UCSD-AML1 (cell line): ENCODE data around the gene EFNA2.
"Not testable (repeated sequence)": the region's sequence is repeated elsewhere in the genome, so short reads cannot be mapped to it uniquely, and the experiment has no call there.

Experiments used
- DNase-seq: peaks from one replicate; lab custom pipeline; 2025; ENCODE audit not compliant: unreplicated experiment; lab: John Stamatoyannopoulos, UW

Gene EFNA2

DNA sequence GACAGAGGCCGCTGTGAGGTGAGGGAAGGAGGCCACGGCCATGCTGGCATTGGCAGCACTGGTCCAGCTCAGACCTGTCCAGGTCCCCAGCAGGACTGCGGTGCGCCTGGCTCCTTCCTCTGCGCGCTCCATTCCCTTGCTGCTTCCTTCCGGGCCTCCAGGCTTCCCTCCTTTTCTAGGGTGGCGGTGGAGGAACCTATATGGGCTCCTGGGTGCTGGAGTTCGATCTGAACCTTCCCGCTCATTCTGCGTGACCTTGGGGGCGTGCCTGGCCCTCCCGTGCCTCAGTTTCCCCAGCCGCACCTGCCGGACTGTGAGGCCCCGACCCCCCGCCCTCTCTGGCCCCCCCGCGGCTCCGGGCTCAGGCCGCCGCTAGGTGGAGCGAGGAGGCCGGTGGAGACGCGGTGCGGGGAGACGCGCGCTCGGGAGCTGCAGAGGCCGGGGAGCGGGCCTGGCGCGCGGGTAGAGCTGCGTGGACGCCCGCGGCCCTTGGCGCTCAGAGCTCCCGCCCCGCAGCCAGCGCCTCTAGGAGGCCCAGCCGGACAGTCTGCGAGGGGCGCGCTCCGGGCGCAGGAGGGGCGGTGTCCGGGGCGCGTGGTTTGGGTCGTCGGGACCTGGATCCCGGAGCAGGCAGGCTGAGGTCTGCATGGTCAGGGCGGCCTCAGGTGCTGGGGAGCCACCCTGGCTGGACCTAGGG is 29.9 kb downstream of the EFNA2 start:
- peak; percentile 61 for DNase-seq

DNA sequence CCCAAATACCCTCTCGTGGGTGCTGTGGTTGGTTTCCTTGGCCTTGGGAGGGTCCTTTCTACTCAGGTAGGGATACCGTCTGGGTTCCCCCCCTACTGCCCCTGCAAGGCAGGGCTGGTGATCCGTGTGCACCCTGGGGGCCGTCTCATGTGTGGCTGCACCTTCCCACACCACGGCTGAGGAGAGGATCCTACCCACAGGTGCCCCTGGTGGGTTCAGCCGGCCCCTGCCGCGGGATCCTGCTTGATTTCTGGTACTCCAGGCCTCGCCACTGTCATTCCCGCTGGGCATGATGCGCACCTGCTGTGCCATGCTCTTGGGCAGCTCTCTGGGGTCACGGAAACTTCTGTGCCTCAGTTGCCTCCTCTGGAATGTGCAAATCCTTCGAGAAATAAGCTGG is 30.8 kb downstream of the EFNA2 start:
- no peak for DNase-seq

- DNase-seq, result no peak
Measured at GRCh38 chr19:1317274-1318003, 31.8 kb downstream of the EFNA2 start.

- no peak for DNase-seq
Measured at GRCh38 chr19:1318678-1319471, 33.2 kb downstream of the EFNA2 start.

GRCh38 chr19:1320282-1320650 is 34.6 kb downstream of the EFNA2 start:
- DNase-seq, result not testable (repeated sequence)

DNA sequence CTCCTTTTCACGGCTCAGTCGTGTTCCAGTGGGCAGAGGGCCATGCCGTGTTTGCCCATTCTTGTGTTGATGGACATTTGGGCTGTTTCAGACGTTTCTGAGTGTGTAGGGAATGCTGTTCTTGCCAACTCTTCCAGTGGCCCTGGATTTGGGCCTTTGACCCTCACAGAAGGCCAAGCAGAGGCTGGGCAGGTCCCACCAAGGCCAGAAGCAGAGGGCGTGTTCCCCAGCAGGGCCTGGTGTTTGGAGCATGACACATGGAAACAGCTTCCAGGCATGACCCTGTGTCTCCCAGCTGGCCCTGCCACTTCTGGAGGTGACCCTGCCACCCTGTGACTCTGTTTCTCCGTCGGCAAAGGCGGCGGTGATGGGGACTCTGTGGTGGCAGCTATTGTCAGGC is 35.9 kb downstream of the EFNA2 start:
- DNase-seq, result no peak

DNA sequence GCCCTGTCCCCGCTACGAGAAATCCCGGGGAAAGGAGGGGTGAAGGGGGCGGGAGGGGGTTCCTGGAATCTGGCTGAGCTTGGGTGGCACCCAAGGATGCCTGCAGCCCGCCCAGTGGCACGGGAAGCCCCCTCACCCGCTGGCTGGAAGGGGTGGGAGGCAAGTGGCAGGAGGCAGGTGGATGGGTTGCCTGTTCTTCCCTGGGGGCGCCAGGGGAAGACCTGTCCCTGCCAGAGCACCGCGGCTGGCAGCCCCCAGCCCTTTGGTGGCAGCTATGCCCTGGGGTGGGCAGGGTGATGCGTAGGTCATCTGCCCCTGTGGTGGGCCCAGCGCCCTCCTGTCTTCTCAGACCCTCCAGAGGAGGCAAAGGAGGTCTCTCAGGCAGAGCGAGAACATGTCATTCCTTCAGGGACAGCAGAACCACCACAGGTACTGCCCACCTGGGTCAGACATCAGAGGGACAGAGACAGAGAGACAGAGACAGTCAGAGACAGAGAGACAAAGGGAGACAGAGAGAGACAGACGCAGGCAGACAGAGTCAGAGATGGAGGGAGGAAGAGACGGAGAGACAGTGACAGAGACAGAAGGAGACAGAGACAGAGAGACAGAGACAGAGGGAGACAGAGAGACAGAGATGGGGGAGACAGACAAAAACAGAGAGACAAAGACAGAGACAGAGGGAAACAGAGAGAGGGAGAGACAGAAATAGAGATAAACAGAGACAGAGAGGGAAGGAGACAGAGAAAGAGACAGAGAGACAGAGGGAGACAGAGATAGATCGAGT is 36.7 kb downstream of the EFNA2 start:
- no peak for DNase-seq

DNA sequence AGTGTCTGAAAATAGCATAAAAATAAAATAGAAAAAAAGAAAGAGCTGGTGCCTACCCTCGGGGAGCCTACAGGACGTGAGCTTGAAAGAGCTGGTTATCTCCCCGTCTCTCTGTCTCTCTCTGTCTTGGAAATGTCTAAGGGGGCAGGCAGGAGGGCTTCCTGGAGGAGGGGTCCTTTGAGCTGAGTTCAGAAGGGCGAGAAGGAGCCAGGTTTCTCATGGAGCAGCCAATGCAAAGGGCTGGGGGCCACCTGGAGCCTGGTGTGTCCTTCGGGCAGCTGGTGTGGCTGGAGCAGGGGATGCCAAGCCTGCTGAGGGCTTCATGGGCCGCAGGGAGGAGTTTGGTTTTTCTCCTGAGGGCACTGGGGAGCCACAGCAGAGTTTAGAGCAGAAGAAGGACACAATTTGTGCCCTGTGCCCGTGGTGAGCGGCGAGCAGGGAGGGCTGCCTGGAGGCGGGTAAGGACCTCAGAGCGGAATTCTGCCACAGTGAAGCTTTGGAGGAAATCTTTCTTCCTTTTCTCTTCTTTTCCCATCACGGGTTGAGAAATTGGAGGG is 38.7 kb downstream of the EFNA2 start:
- DNase-seq, result no peak

DNA sequence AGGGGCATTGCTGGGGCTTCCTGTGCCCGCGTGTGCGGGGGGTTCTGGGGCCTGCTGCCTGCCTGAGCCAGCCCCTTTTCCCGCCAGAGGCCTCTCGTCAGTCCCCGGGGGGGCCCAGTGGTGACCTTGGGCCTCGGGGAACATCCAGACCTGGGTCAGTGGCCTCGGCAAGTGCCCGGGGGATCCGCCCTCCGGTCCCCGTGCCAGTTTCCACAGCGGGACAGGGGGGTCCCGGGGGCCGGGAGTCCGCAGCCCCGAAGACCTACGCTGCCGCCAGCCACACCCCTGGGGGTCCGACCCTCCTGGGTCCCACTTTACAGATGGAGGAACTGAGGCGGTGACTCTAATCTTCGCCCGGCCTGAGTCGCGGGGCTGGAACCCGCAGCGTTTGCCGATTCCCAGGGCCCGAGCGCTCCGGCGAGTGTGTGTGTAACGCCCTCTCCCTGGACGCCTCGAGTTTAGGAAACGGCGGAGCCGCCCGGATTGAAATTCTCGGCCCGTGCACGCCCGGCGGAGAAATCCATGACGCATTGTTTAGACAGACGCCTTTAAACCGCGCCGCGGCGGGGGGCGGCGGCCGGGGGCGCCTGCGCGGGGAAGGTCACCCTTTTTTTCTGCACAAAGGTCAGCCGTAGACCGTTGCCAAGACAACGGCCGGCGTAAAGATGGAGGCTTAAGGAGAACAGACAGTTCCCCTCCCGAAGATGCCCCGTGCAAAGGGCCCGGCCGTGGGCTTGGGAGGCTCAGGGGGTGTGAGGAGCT is 39.3 kb downstream of the EFNA2 start:
- DNase-seq, result no peak

DNA sequence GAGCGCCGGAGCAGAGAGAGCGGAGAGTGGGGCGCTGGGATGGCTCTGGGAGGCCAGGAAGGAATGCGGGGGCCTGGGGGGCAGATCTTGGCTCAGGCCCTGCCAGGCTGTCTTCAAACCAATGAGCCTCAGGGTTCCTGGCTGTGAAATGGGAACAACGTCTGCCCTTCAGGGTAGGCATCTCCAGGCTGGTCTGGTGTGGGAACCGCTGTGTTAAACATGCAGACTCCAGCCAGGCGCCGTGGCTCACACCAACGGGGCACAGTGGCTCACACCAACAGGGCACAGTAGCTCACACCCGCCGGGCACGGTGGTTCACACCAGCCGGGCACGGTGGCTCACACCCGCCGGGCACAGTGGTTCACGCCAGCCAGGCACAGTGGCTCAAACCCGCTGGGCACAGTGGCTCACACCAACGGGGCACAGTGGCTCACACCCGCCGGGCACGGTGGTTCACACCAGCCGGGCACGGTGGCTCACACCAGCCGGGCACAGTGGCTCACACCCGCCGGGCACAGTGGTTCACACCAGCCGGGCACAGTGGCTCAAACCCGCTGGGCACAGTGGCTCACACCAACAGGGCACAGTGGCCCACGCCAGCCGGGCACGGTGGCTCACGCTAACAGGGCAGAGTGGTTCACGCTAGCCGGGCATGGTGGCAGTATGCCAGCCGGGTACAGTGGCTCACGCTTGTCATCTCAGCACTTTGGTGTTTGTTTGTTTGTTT is 40.1 kb downstream of the EFNA2 start:
- no peak for DNase-seq

DNA sequence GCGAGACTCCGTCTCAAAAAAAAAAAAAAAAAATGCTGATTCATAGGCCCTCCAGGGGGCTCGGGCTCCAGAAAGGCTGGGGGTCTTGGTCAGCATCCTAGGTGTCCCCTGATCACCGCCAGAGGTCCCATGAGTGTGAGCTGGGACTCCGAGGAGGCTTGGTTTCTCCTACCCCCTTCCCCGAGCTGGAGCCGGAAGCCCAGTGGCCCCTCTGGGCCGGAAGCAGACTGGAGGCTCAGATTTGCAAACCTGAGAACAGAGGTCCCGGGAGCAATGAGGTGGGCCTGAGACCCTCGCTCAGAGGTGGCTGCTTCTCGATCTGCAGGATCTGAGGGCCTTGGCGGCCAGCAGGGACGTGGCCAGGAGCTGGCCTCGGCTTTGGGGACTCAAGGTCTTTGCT is 41.5 kb downstream of the EFNA2 start:
- no peak for DNase-seq

GRCh38 chr19:1332208-1332607 is 46.5 kb downstream of the EFNA2 start:
- DNase-seq, result not testable (repeated sequence)

- DNase-seq, result no peak
Measured at GRCh38 chr19:1336079-1336684, 50.5 kb downstream of the EFNA2 start.

GRCh38 chr19:1340681-1341469 is 55.2 kb downstream of the EFNA2 start:
- DNase-seq, result no peak

GRCh38 chr19:1343041-1343440 is 57.4 kb downstream of the EFNA2 start:
- no peak for DNase-seq

GRCh38 chr19:1349211-1349610 is 63.5 kb downstream of the EFNA2 start:
- DNase-seq, result no peak

DNA sequence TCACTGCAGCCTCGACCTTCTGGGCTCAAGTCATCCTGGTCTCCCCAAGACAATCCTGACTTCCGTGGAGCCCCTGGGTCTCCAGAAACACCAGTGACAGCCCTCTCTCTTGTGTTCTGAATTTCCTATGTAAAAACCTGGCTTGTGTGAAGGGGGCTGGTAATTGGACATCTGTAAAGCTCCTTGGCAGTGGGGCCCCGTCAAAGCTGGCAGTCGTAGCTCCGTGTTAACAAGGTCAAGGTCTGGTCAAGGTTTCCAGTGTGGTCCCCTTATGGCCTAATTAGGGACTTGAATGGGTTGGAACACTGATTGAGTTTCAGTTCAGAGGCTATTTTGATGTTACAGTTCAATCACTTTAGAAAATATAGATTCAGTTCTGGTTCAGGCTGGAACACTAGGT is 65.2 kb downstream of the EFNA2 start:
- DNase-seq, result no peak
